Measurements from ENCODE around the gene TAB2. TPM values are rescaled to one million over a fixed set of nuclear protein-coding genes. Genes with fewer than 3 reads are reported as not detected.
"Not testable (repeated sequence)": the region's sequence is repeated elsewhere in the genome, so short reads cannot be mapped to it uniquely, and the experiment has no call there.

TAB2 gene
- total RNA-seq, 2 donors from 2014 or later = 52.3 to 73.2 TPM

DNA sequence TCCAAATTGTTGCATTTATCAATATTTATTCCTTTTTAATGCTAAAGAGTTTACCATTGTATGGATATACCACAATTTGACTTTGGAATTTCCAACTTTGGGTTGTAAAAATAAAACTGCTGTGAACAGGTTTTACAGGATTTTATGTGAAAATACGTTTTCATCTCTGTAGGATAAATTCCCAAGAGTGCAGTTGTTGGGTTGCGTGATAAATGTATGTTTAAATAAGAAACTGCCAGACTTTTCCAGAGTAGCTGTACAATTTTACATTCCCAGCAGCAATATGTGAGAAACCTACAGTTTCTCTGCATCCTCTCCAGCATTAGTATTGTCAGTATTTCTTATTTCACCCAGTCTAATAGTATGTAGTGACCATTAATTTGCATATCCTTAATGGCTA is 12.6 kb downstream of the TAB2 start:
- no peak for DNase-seq (ENCODE audit: low spot score)
- intact Hi-C loops (cut with DNase I) = loop anchor here in 1 of 2 donors (2.0 kb wide), 1 partner anchor 33 kb away; no protein-coding TSS in a partner anchor

DNA sequence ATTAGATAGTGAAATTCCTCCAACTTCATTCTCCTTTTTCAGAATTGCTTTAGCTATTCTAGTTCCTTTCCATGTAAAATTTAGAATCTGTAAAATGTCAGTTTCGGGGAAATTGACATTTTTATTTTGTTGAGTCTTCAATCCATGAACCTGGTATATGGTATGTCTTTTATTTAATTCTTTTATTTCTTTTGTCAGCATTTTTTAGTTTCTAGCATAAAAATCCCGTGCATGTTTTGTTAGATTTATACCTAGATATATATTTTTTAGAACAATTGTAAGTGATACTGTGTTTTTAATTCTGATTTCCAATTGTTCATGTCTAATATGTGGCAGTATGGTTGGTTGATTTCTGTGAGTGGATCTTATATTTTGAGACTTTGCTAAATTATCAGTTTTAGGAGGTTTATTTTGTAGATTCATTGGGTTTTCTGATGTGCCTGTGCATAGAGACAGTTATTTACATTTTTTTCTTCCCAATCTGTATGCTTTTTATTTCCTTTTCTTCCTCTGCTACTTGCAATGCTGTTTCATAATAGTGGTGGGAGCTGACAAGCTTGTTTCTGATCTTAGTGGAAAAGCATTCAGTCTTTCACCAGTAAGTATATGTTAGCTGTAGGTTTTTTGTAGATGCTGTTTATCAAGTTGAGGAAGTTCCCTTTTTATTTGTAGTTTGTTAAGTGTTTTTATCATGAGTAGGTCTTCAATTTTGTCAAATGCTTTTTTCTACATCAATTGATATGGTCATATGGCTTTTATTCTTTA is 13.7 kb downstream of the TAB2 start:
- intact Hi-C loops (cut with DNase I) = loop anchor here in 1 of 2 donors (2.0 kb wide), 1 partner anchor 32 kb away; no protein-coding TSS in a partner anchor
- DNase-seq (ENCODE audit: low spot score) = no peak

DNA sequence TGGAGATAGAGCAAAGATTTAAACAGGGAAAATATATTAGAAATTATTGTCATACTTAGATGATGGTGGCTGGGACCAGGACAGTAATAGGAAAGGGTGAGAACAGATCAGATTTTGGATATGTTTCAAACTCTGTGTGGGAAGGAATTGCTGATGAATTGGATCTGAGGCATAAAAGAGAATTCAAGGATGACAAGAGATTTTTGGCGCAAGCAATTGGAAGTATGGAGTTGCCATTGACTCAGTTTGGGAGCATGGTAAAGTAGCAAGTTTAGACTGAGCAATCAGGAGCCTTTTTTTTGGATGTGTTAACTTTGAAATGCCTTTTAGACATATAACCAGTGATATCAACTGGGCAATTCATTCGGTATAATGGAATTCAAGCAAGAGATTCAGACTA is 14.4 kb downstream of the TAB2 start:
- DNase-seq (ENCODE audit: low spot score) = no peak
- intact Hi-C loops (cut with DNase I) = loop anchor here in 1 of 2 donors (2.0 kb wide), 1 partner anchor 31 kb away; no protein-coding TSS in a partner anchor

DNA sequence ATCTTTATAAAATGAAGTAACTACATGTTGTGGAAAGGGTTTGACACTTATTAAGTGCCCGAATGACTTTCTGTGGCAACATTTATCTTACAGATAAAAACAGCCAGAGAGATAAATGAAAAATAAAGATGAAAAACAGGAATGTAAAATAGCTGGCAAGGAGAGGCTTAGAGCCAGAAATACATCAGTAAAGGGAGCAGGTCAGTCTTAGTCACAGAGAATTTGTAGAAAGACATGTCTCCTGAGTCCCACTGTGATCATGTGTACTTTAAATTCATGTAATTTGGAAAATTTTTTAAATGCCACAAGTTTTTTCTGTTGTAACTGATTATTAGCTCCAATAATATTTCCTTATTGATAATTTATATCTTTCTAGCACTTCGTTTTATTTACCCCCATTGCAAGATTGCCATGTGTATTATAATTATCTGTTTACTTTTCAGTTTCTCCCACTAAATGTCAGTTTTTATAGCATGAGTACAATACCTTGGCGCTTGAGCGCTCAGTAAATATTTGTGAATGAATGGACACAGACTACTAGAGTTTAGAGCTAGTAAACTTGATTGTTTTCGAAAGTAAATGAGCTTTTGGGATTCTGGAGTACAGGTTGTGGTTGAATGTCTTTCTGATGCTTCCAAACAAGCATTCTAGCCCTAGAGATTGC is 15.2 kb downstream of the TAB2 start:
- DNase-seq (ENCODE audit: low spot score) = no peak
- intact Hi-C loops (cut with DNase I) = no loop called here

DNA sequence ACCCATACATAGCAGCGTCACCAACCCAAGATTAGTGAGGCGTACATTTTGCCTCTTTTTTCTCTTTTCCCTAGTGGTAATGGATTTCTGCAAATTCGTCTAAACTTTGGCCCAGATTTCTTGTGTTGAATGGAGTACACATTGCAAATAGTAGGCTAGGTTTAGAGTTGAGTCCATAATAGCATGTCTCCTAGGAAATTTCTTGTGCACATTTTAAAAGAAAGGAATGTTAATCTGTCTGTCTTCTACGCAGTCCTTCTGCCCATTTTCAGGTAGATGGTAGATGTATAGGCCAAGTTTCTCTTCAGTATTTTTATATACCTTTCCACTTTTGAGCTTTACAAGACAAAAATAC is 15.7 kb downstream of the TAB2 start:
- intact Hi-C loops (cut with DNase I) = no loop called here
- DNase-seq (ENCODE audit: low spot score) = no peak

DNA sequence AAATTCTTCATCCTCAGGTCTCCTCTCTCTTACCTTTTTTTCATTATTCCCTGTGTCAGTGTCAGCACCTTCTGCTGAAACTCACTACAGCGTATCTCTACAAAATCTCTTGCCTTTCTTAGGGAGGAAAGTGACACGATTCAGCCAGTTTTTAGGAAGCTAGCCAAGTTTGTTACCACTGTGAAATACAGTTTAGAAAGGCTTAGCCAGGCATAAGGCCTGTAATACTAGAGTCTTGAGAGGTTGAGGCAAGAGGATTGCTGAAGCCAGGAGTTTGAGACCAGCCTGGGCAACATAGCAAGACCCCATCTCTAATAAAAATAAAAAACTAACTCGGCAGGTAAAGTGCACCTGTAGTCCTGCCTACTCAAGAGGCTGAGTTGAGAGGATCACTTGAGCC is 16.7 kb downstream of the TAB2 start:
- DNase-seq (ENCODE audit: low spot score) = no peak
- intact Hi-C loops (cut with DNase I) = no loop called here

DNA sequence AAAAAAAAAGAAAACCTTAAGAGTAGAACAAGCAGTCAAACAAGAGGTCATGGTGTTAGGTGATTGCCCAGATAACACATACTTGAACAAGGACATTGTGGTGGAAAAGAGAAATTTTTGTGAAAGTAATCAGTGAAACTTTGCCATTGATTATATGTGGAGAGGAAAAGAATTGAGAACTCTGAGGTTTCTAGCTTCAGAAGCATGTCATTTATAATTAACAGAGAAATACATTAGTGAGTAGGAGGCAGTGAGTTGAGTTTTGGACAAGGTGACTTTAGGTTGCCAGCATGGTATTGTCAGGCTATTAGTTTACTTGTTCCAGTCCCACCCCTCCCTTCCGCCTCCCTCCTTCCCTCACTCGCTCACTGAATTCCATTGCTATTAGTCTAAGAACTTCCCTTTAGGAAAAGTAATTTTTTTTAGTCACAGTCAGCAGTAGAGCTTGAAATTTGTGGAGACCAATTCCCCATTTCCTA is 17.2 kb downstream of the TAB2 start:
- no peak for DNase-seq (ENCODE audit: low spot score)
- intact Hi-C loops (cut with DNase I) = no loop called here

DNA sequence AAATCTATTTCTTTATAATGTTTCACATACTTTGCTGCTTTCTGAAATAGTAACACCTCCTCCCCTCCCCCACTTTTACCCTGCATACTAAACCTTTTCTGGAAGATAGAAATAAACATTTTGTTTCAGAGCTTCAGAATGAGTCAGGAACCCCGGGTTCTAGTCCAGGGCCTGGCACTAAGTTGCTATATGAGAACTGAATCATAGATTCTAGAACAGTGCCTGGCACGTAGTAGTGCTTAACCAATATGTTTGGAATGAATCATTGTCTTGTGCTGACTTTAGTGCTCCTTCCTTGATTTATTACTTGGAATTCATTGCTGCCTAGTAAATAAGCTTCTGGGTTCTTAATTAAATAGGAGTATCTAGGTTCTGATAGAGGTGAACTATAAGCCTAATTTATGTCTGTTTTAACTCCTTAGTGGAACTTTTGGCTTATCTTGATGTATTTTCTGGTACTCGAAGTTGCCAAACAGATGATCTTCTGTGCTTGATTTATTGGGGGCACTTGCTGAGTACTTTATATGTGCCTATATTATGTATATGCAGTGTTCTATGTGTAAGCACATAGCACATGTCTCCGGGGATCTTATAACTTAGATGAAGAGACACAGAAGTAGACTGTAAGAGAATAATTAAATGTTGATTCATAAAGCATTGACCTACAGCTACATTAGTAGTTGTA is 18.6 kb downstream of the TAB2 start:
- DNase-seq (ENCODE audit: low spot score) = no peak
- intact Hi-C loops (cut with DNase I) = no loop called here

DNA sequence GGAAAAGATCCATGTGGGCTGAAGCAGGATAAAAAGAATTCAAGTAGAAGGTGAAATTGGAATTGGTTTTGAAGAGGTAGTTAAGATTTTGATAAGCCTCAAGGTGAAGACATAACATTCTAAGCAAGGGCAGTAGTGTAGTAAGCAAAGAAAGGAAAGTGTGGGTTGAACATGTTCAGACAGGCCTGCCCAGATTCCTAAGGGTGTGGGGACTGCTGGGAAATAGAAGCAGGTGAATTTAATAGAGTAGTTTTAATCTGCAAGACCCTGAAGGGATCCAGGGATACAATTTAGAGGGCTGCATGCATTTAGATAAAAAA is 19.1 kb downstream of the TAB2 start:
- intact Hi-C loops (cut with DNase I) = no loop called here
- no peak for DNase-seq (ENCODE audit: low spot score)

DNA sequence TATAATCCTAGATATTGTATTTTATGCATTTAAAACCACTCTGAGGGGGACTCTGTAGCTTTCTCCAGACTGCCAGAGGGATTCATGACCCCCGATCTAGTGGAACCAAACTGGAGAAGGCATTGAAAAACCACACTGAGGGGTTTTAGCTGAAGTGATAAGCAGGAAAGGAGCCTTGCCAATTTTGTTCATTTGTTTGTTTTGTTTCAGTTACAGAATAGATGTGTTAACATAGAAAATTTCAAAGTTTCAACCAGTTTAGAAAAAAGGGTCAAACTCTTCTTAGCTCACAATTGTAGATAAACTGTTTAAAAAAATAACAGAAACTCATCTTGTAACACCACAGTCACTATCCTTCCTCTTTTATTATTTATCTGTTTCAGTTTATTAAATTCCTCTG is 19.8 kb downstream of the TAB2 start:
- intact Hi-C loops (cut with DNase I) = no loop called here

DNA sequence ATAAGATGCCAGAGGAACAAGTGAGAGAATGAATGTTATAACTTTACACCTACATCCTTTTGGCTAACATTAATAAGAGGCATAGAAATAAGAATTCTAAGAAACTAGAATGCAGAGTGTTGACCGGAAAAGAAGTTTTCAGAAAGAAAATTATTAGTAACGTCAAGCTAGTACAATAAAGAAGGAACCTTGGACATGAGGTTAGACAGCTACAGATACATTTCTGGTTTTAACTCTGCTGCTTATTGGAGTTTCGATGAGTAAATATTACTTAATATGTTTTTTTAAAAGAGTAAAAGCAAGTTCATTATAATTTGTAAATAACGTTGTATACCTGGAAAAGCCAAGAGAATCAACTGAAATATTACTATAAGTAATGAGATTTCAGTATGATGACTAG is 22.7 kb downstream of the TAB2 start:
- intact Hi-C loops (cut with DNase I) = no loop called here

More for the DNA sequence above, 19.8 kb downstream of the TAB2 start:
- no peak for DNase-seq (ENCODE audit: low spot score)

DNA sequence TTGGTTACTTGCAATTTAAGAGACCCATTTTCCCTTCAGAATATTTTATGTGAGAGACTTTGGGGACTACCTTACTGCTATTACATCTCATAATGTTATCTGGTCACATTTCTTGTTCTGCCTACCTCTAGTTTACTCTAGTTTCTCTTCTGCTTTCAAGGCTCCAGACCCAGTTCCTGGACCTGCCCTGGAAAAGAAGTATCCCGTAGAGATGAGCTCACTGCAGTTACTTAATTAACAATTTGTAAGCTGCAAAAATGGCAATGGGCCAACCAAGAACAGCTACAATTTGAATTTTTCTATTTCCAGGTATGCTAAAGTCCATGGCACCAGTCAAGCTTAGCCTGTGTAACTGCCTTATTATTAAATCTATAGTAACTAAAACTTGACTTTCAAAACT is 25.0 kb downstream of the TAB2 start:
- no peak for DNase-seq (ENCODE audit: low spot score)
- intact Hi-C loops (cut with DNase I) = no loop called here

More for the DNA sequence above, 22.7 kb downstream of the TAB2 start:
- DNase-seq (ENCODE audit: low spot score) = no peak

DNA sequence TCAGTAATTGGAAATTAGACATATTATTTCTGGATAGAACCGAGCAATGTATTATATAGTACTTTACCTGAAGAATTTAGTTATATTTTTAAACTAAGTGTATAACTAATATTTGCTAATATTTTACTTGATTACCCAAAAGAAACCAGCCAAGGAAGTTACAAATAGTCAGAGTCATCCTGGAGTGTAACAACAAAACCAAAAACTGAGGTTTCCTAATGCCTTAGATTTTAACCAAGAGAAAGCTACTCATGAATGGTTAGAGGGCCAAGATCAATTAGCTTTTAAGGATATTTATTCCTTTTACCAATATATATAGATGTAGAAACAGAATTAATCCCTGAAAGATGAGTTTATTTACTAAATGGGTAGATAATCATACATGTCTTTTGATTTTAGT is 26.0 kb downstream of the TAB2 start:
- no peak for DNase-seq (ENCODE audit: low spot score)

DNA sequence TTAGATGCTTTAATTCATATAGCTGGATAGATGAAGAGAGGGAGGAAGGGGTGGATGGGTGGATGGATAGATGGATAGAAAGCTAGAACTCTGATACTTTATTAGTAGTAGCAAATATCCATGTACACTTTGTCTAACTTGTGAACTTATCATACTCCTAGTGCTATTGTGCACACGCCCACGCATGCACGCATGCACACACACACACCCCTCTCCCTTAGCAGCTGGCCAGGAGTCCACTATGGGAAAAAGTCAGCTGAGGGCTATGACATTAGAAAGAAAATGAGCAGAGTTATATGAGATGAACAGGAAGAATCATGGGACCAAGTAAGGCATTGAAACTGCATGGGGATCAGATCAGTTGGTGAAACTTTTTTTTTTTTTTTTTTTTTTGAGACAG is 28.6 kb downstream of the TAB2 start:
- intact Hi-C loops (cut with DNase I) = no loop called here
- no peak for DNase-seq (ENCODE audit: low spot score)

More for the DNA sequence above, 26.0 kb downstream of the TAB2 start:
- intact Hi-C loops (cut with DNase I) = no loop called here

DNA sequence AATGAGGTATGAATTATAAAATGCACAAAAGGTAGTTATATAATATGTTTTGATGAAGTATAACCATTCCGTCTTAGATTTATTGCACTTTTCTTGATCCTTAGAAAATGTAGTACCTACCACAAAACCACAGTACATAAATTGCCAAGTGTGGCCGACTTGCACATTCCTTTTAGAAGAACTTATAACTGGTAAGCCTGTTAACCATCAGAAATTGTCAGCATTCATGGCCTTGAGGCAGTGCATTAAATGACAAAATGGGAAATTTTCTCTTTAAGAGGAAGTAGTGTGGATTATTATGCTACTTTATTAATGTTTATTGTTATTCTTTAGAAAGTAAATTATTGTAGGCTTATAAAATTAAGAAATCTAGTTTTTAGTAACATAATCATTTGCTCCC is 29.6 kb downstream of the TAB2 start:
- intact Hi-C loops (cut with DNase I) = no loop called here
- DNase-seq (ENCODE audit: low spot score) = no peak

DNA sequence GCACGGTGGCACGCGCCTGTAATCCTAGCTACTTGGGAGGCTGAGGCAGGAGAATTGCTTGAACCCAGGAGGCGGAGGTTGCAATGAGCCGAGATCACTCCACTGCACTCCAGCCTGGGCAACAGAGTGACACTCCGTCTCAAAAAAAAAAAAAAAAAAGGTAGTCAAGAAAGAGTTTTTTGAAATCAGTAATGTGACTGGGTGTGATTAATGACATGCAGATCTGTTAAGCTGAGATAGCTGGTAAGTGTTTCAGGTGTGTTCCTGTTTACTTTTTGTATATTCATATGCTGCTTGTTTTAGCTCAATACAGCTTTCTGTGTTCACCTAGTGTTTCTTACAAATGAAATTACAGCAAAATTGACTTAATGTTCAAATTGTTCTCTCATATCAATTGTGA is 31.8 kb downstream of the TAB2 start:
- intact Hi-C loops (cut with DNase I); DNase-seq (ENCODE audit: low spot score): not testable (repeated sequence)

DNA sequence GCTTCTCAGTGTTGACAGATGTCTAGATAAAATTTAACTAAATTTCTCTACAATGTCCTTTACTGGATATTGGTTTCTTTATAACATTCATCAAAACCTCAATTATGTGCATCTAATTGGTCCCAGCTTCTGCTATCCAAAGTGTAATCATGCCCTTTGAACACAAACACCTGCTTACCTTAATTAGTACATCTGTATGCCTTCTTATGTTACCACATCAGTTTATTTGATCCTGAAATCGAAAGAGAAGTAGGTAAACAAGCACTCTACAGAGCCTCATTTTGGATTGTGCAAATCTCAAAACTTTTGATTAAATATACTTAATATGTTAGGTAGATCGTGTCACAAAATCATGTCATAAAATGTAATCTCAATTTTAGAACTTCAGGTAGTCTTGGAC is 36.5 kb downstream of the TAB2 start:
- DNase-seq (ENCODE audit: low spot score) = no peak
- intact Hi-C loops (cut with DNase I) = no loop called here

DNA sequence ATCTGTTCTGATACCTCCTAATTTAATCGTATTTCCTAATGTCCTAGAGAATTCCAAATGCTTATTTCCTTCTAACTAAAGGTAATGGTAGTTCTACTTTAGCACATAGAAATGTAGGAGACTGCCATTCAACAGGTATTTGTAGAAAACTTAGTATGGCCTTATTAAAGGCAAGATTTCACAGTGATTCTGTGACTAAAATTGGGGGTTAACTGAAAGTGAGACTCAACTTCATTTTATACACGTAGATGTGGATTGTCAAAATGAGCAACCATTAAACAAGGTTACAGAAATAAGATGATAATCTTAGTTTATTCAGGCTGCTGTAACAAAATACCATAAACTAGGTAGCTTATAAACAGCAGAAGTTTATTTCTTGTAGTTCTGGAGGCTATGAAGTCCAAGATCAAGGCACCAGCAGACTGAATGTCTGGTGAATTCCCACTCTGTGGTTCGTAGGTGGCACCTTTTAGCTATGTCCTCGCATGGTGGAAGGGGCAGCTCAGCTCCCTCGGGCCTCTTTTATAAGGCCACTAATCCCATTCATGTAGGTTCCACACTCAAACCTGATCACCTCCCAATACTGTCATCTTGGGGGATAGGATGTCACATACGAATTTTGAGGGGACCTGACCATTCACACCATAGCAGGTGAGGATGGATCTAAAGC is 38.7 kb downstream of the TAB2 start:
- intact Hi-C loops (cut with DNase I) = no loop called here
- no peak for DNase-seq (ENCODE audit: low spot score)

DNA sequence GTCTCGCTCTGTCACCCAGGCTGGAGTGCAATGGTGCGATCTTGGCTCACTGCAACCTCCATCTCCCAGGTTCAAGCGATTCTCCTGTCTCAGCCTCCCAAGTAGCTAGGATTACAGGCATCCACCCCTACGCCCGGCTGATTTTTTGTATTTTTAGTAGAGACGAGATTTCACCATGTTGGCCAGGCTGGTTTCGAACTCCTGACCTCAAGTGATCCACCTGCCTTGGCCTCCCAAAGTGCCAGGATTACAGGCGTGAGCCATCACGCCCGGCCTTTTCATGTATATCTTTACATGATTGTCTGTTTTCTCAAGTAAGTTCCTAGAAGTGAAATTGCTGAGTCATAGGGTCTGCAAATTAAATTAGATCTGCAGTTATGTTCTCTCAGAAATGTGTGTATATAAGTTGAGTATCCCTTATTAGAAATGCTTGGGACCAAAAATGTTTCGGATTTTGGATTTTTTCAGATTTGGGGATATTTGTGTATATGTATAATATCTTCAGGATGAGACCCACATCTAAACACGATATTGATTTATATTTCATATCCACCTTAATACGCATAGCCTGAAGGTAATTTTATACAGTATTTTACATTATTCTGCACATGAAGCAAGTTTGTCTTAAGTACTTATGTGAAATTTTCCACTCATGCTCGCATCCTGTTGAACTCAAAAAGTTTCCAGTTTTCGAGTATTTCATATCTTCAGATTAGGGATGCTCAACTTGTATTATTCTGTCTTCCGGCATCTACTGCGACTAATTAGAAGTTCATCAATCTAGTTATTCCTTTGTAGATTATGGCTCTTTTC is 40.4 kb downstream of the TAB2 start:
- intact Hi-C loops (cut with DNase I) = no loop called here

More for the DNA sequence above, 40.4 kb downstream of the TAB2 start:
- DNase-seq (ENCODE audit: low spot score) = no peak
